PC-3 (cell line): Measurements from ENCODE around the gene PLXDC1.

Experiments used
- EZH2 ChIP-seq: fragments of 300-600 bp; sonication (generic); IDR thresholded peaks from one replicate; pipeline ENCODE4 v1.6.1; 2017; ENCODE audit warnings: antibody characterized with exemption, mild to moderate bottlenecking, low read length; ENCODE audit not compliant: unreplicated experiment
- TF ChIP-seq, protein P1 (sequence below): fragments of 300-600 bp; sonication (generic); conservative IDR thresholded peaks from 2 replicates; pipeline ENCODE4 v1.5.1; 2017; ENCODE audit warnings: antibody characterized with exemption, low read depth, mild to moderate bottlenecking, low read length

- TF ChIP-seq, protein P1, sequence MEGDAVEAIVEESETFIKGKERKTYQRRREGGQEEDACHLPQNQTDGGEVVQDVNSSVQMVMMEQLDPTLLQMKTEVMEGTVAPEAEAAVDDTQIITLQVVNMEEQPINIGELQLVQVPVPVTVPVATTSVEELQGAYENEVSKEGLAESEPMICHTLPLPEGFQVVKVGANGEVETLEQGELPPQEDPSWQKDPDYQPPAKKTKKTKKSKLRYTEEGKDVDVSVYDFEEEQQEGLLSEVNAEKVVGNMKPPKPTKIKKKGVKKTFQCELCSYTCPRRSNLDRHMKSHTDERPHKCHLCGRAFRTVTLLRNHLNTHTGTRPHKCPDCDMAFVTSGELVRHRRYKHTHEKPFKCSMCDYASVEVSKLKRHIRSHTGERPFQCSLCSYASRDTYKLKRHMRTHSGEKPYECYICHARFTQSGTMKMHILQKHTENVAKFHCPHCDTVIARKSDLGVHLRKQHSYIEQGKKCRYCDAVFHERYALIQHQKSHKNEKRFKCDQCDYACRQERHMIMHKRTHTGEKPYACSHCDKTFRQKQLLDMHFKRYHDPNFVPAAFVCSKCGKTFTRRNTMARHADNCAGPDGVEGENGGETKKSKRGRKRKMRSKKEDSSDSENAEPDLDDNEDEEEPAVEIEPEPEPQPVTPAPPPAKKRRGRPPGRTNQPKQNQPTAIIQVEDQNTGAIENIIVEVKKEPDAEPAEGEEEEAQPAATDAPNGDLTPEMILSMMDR: no peak
- no peak for TF ChIP-seq EZH2
Measured at GRCh38 chr17:39171933-39172332, 20.5 kb upstream of the PLXDC1 start.
